ENCODE measurements around the gene RFWD3.

RFWD3 gene

GRCh38 chr16:74711938-74712337 is 45.3 kb upstream of the RFWD3 start:
- TF ChIP-seq REST (IDR thresholded peaks at IDR 0.05; ENCODE audit: insufficient read depth in 1 of 2, low read depth in 2 of 2, low read length in 2 of 2) = no peak
- no peak for TF ChIP-seq FOXP2 (optimal IDR thresholded peaks at IDR 0.05; ENCODE audit: borderline replicate concordance, extremely low read depth, extremely low read length, insufficient read depth)
- no peak for TF ChIP-seq SIN3A (IDR thresholded peaks at IDR 0.05; ENCODE audit: borderline replicate concordance, insufficient read depth, low read length)
- TF ChIP-seq TAF1 (IDR thresholded peaks at IDR 0.05; ENCODE audit: borderline replicate concordance, insufficient read depth, low read length) = no peak
- TF ChIP-seq POLR2AphosphoS5 (IDR thresholded peaks at IDR 0.05; ENCODE audit: low read depth, low read length) = no peak

- TF ChIP-seq REST (IDR thresholded peaks at IDR 0.05; ENCODE audit: insufficient read depth in 1 of 2, low read depth in 2 of 2, low read length in 2 of 2) = no peak
- TF ChIP-seq TAF1 (IDR thresholded peaks at IDR 0.05; ENCODE audit: borderline replicate concordance, insufficient read depth, low read length) = no peak
These were observed 43.7 kb upstream of the RFWD3 start for GRCh38 chr16:74710401-74710800.

GRCh38 chr16:74709441-74709877 is 42.8 kb upstream of the RFWD3 start:
- TF ChIP-seq POLR2AphosphoS5 (IDR thresholded peaks at IDR 0.05; ENCODE audit: low read depth, low read length) (no peak), TAF1 (IDR thresholded peaks at IDR 0.05; ENCODE audit: borderline replicate concordance, insufficient read depth, low read length) (no peak), FOXP2 (optimal IDR thresholded peaks at IDR 0.05; ENCODE audit: borderline replicate concordance, extremely low read depth, extremely low read length, insufficient read depth) (no peak), SIN3A (IDR thresholded peaks at IDR 0.05; ENCODE audit: borderline replicate concordance, insufficient read depth, low read length) (no peak), REST (IDR thresholded peaks at IDR 0.05; ENCODE audit: insufficient read depth in 1 of 2, low read depth in 2 of 2, low read length in 2 of 2) (no peak)

- no peak for TF ChIP-seq REST (IDR thresholded peaks at IDR 0.05; ENCODE audit: insufficient read depth in 1 of 2, low read depth in 2 of 2, low read length in 2 of 2)
- TF ChIP-seq FOXP2 (optimal IDR thresholded peaks at IDR 0.05; ENCODE audit: borderline replicate concordance, extremely low read depth, extremely low read length, insufficient read depth) = no peak
- no peak for TF ChIP-seq SIN3A (IDR thresholded peaks at IDR 0.05; ENCODE audit: borderline replicate concordance, insufficient read depth, low read length)
- TF ChIP-seq POLR2AphosphoS5 (IDR thresholded peaks at IDR 0.05; ENCODE audit: low read depth, low read length) = no peak
- peak; percentile 31; the same call in 1 of the 2 replicates for TF ChIP-seq TAF1 (IDR thresholded peaks at IDR 0.05; ENCODE audit: borderline replicate concordance, insufficient read depth, low read length)
These were observed 34.0 kb upstream of the RFWD3 start, which contains the start of gene MLKL for GRCh38 chr16:74700438-74701225. Gene MLKL (minus strand): TSS chr16:74700862. CDS start chr16:74695757, 5,105 bp downstream.

Measured in PFSK-1 (cell line).